Calu3 (cell line): ENCODE data around the gene TM6SF1. TPM values are rescaled to one million over a fixed set of nuclear protein-coding genes. Genes with fewer than 3 reads are reported as not detected.

Experiments
- BruUV-seq: library from RNA; stranded (reverse); fragments of 400-500 nt; replicated peaks from 2 replicates; lab custom pipeline; 2021; lab: Mats Ljungman, UMichigan
- CTCF ChIA-PET: fragments of 300-600 bp; sonication (Branson Sonifier 250); formaldehyde crosslinking; loops from one replicate; lab custom pipeline; 2022; ENCODE audit warnings: antibody characterized with exemption; lab: Charles Lee
- DNase-seq: peaks from one replicate; pipeline ENCODE4 v3.0.0; 2022
- H3K27ac Mint-ChIP-seq: one replicate; pipeline ENCODE4 v1.8.0; 2022; ENCODE audit warnings: mixed read lengths; ENCODE audit not compliant: unreplicated experiment
- H3K27me3 Mint-ChIP-seq: one replicate; pipeline ENCODE4 v1.8.0; 2022; ENCODE audit warnings: mixed read lengths; ENCODE audit not compliant: unreplicated experiment
- H3K36me3 Mint-ChIP-seq: one replicate; pipeline ENCODE4 v1.8.0; 2022; ENCODE audit warnings: mild to moderate bottlenecking, moderate library complexity, mixed read lengths; ENCODE audit not compliant: insufficient read depth, unreplicated experiment
- H3K4me1 Mint-ChIP-seq: one replicate; pipeline ENCODE4 v1.8.0; 2022; ENCODE audit warnings: mild to moderate bottlenecking, low read depth, mixed read lengths; ENCODE audit not compliant: unreplicated experiment
- H3K4me3 Mint-ChIP-seq: one replicate; pipeline ENCODE4 v1.8.0; 2022; ENCODE audit warnings: mild to moderate bottlenecking, low read depth, moderate library complexity, mixed read lengths; ENCODE audit not compliant: unreplicated experiment
- H3K9me3 Mint-ChIP-seq: one replicate; pipeline ENCODE4 v1.8.0; 2022; ENCODE audit warnings: low read depth, mixed read lengths; ENCODE audit not compliant: unreplicated experiment
- CTCF ChIP-seq: fragments of 200-600 bp; IDR thresholded peaks from one replicate; pipeline ENCODE4 v1.8.0; 2022; ENCODE audit warnings: antibody characterized with exemption; ENCODE audit not compliant: unreplicated experiment
- intact Hi-C: fragments of 100-400 bp; cut with micrococcal nuclease; formaldehyde crosslinking; loops from one replicate; pipeline ENCODE4 v1.10.0; 2022; ENCODE audit not compliant: unreplicated experiment
- total RNA-seq: library from RNA; stranded (reverse); gene quantifications from 2 replicates; pipeline ENCODE4 v1.2.3, GENCODE V29; 2022

TM6SF1 gene
- total RNA-seq, 1 experiment from 2014 or later: not detected

- intact Hi-C loops: no loop called here
- no peak for TF ChIP-seq CTCF
- peaks cover 4% of the 10 kb centered on the region for H3K9me3 Mint-ChIP-seq
- CTCF ChIA-PET: no interaction called here
- no peak overlapping the region for H3K4me3 Mint-ChIP-seq
- H3K27me3 Mint-ChIP-seq: peaks cover 34% of the 10 kb centered on the region
- peaks cover 11% of the 10 kb centered on the region for H3K4me1 Mint-ChIP-seq
- BruUV-seq: no TSS peak
- DNase-seq: peak; percentile 14
- peaks cover 5% of the 10 kb centered on the region for H3K36me3 Mint-ChIP-seq
- H3K27ac Mint-ChIP-seq: no peak overlapping the region
These were observed 1.1 kb downstream of the TM6SF1 start for GRCh38 chr15:83108266-83109219.

GRCh38 chr15:83109532-83109931 lies 2.1 kb downstream of the TM6SF1 start:
- intact Hi-C loops: no loop called here
- H3K36me3 Mint-ChIP-seq: peaks cover 5% of the 10 kb centered on the region
- no peak for DNase-seq
- CTCF ChIA-PET: interaction anchor here (1.0 kb wide), 1 partner anchor 19 kb away, joined by 3 read pairs; no protein-coding TSS in a partner anchor
- peaks cover 34% of the 10 kb centered on the region for H3K27me3 Mint-ChIP-seq
- no TSS peak for BruUV-seq
- no peak overlapping the region for H3K27ac Mint-ChIP-seq
- TF ChIP-seq CTCF: no peak
- H3K4me3 Mint-ChIP-seq: no peak overlapping the region
- H3K4me1 Mint-ChIP-seq: peaks cover 11% of the 10 kb centered on the region
- peaks cover 4% of the 10 kb centered on the region for H3K9me3 Mint-ChIP-seq

GRCh38 chr15:83110381-83110780 lies 2.9 kb downstream of the TM6SF1 start:
- intact Hi-C loops: no loop called here
- CTCF ChIA-PET: interaction anchor here (1.0 kb wide), 1 partner anchor 19 kb away, joined by 3 read pairs; no protein-coding TSS in a partner anchor

DNA sequence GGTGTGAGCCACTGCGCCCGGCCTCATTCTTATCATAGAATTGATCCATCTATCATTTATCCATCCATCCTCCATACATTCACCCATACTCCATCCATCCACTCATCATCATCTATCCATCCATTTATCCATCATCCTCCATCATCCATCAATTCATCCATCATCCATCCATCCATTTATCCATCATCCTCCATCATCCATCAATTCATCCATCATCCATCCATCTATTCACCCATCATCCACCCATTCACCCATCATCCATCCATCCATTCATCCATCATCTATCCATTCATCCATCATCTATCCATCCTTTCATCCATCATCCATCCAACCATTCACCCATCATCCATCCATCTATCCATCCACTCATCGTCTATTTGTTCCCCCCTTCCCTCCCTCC lies 3.7 kb downstream of the TM6SF1 start:
- Mint-ChIP-seq H3K9me3 (peaks cover 4% of the 10 kb centered on the region), H3K36me3 (no peaks in the 10 kb centered on the region), H3K27ac (no peak overlapping the region), H3K4me1 (peaks cover 11% of the 10 kb centered on the region), H3K27me3 (peaks cover 34% of the 10 kb centered on the region), H3K4me3 (no peak overlapping the region)
- CTCF ChIA-PET: no interaction called here
- DNase-seq: no peak
- intact Hi-C loops: no loop called here
- no TSS peak for BruUV-seq
- no peak for TF ChIP-seq CTCF

More at GRCh38 chr15:83110381-83110780, 2.9 kb downstream of the TM6SF1 start:
- Mint-ChIP-seq H3K4me1 (peaks cover 11% of the 10 kb centered on the region), H3K27me3 (peaks cover 34% of the 10 kb centered on the region), H3K9me3 (peaks cover 4% of the 10 kb centered on the region), H3K36me3 (peaks cover 3% of the 10 kb centered on the region), H3K4me3 (no peak overlapping the region), H3K27ac (no peak overlapping the region)
- no peak for TF ChIP-seq CTCF
- BruUV-seq: no TSS peak
- DNase-seq: no peak
